DMS53 (cell line): ENCODE measurements around the gene GJD4.
A peak's percentile ranks its signal among the peaks of the same experiment; 100 is the strongest.

Experiments used
- DNase-seq: peaks from one replicate; lab custom pipeline; 2025; lab: John Stamatoyannopoulos, UW

Gene GJD4

DNA sequence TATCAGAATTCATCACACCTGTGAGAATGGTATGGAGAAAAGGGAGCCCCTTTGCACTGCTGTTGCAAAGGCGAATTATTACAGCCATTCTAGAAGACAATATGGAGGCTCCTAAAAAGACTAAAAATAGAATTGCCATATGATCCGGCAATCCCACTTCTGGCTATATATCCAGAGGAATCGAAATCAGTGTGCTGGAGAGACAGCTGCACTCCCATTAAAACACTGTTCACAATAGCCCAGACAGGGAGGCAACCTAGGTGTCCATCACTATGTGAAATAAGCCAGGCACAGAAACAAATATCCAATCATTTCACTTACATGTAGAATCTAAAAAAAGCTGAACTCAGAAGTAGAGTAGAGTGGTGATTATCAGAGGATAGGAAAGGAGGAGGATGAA, 26.0 kb upstream of the GJD4 start:
- no peak for DNase-seq

DNA sequence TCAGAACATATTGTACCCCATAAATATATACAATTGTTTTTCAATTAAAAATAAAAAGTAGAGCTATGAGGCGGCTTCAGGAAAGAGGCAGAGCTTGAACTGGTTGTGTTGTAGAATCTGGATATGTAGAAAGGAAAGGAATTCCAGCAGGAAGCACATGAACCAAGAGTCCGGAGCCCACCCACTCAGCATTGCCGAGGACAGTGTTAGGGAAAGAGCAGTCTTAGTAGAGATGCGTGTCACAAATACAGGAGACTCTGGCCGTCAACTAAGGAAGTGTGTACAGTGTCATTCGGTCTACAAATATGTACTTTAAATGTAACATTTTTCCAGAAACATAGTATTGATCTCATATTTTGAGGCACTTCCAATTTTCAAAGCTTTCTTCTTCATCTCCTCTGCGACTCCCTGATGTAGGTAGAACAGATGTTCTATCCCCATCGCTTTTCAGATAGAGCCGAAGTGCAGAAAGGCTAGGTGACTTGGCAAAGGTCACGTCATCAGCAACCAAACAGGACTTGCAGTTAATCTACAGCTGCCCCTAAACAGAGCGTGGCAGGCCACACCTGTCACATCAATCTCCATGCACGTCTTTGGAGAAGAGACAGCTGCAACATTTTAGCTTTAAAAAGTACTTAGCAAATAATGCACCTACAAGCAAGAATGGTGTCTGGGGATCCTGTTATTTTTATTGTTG, 25.3 kb upstream of the GJD4 start:
- DNase-seq, result peak; percentile 42

DNA sequence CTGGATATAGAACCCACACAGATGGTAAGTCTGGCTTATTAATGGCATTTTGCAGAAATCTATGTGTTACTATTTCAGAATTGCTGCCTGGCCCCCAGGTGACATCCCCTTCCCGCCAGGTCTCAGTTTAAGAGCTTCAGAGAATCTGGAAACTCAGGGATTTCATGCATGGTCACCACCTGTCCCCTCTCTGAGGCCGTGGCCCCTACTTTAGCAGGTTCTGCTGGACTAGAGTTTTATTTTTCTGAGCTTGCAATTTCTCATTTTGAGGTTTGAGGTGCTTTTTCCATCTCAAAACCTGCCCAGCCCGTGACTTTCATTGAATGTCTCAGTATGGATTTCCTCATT, 24.7 kb upstream of the GJD4 start:
- DNase-seq, result no peak

DNA sequence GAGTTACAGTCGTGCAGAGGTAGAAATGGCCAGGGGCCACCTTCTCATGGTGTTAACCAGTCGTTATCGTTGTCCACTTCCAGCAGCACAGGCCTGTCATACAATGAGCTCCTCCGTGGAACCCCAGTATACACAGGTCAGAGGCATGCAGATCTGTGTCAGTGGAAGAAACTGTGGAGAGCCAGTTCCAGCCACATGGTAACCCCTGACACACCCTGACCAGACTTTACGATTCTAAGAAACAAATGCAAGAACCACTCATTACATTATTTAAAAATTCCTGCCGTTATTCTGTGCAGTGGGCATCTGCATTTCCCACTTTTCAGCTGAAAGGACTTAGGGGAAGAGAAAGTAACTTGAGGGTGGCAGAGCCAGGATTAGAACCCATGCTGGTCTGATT, 23.5 kb upstream of the GJD4 start:
- no peak for DNase-seq

DNA sequence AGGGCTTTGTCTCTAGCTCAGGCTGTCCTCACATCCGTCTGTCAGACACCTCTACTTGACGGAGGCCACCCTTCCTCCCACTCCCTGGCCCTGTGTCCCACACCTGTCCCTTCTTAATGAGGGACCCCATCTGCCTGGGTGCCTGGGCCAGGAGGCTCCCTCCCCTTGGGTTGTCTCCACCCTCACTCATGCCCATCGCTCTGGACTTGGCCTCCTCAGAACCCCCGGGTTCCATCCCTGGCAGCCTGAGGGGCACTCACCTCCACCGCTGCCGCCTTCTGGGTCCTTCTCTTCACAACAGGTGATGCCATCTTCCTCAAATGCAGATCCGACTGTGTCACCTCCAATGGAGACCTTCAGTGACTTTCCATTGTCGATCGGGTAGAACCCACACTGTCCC, 20.2 kb upstream of the GJD4 start:
- no peak for DNase-seq

DNA sequence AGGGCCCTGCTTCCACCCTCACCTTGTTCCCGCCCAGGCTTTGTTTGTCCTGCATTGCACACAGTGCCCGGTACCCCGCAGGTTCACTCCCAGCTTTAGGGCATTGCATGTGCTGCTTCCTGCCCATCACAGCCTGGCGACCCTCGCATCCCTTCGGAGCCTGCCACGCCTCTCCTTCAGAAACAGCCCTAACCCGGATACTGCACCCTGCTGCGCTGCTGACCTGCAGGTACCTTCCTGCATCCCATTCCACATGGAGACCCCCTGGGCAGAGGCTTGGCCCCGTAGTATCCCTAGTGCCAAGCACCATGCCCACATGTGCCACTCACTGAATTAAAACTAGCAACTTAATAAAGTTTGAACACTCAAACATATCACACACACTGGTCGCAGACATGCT, 19.8 kb upstream of the GJD4 start:
- DNase-seq, result no peak

DNA sequence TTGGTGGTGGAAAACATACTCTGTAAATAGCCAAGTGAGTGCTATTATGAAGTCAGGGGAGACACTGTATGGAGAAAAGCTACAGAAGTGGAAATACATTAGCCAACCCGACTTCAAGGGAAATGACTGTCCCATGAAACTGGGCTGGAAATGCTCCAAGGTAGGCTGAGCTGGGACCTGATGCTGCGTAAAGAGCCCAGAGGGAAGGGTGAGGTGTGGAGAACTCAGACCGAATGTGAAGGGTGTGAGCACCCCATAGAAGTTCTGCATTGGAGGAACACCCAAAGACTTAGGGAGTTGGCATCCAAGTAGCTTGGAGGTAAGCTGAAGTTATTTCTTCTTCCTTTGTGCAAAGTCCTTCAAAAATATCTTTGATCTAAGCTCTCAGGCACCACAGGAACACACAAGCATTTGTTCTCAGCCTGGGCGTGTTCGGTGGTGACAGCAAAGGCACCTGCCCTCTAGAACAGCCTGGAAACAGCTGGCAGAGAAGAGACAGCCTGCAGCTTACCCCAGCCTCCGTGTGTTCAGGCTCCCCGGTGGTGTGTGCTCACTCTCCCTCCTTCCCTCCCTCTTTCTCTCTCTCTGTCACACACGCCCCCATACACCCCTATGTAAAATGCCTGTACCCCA, 19.1 kb upstream of the GJD4 start:
- peak; percentile 14 for DNase-seq

DNA sequence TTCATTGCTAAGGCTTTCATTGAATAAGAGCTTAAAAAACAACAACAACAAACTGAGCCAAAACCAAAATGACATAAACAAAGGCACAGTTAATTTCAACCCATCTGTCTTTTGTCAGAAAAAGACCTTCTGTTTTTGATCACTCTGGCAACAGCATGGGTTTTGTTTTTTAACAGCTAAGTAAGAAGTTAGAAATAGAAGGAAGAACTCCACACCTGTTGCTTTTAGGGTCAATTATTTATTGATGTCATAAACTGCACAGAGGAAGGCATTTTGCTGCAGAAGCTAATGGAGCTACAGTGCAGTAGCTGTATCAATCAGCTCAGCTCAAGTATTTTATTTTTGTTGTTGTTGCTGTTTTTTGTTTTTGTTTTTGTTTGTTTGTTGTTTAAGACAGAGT, 16.3 kb upstream of the GJD4 start:
- no peak for DNase-seq

DNA sequence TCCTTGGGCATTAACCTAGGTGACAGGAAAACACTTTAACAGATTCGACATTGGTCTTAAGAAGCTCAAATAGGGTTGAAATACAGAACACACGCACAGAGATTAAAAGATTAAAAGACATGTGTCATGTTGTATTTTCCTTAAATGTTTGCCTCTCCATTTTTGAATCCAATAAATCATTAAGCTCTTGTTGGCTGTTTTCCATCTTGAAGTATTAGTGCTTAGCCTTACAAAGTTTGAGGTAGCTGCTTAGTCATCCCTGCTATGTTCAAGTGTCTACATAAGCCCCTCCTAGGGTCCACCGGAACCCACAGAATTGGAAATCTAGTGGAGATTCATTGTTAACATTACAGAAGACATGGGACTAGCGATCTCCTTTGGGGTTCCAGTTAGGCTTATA, 12.7 kb upstream of the GJD4 start:
- DNase-seq, result no peak

DNA sequence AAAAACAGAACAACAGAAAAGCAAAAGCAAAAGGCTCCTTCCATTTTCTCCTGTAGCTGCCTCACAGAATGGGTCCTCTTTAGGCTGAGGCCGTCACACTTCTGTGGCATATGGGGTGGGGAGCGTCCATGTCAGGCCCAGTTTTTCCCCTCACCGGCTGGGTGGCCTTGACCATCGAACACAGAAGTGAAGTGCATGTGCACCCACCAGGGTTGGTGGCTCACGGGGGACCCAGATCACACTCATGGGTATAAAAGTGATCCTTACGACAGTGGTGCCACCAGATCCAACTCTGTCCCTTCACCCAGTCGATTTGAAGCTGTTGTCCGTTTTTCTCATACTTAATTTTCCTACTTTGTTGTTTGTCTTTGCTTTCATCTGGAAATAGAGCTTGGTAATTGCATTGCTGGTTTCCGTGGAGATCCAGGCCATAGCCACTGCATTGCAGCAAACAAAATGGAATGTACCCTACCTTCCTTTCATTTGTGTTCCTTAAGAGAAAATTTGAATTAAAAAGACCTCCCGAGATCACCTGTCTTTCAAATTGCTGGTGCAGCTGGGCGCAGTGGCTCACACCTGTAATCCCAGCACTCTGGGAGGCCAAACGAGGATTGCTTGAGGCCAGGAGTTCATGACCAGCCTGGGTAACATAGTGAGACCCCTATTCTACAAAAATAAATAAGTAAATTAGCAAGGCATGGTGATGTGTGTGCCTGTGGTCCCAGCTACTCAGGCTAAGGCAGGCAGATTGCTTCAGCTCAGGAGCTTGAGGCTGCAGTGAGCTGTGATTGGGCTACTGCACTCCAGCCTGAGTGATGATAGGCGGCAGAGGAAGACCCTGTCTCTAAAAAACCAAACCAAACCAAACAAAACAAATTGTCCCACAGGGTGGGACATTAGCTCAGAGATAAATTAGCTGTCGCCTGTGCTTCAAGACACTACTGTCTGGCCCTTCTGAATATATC, 10.7 kb upstream of the GJD4 start:
- no peak for DNase-seq

DNA sequence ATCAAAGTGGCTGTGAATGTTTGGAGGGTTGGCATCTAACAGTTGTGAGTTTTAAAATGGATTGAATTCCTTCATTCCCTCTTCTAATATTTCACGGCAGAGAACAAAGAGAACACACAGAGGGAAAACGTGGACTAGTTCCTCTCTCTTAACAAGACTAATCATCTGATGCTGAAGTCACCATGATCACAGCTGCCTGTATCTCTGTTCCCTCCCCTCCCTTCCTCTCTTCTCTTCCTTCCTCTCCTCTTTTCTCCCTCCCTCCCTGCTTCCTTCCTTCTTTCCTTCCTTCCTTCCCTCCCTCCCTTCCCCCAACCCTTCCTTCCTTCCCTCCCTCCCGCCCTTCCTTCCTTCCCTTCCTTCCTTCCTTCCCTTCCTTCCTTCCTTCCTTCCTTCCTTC, 10.0 kb upstream of the GJD4 start:
- DNase-seq, result no peak

DNA sequence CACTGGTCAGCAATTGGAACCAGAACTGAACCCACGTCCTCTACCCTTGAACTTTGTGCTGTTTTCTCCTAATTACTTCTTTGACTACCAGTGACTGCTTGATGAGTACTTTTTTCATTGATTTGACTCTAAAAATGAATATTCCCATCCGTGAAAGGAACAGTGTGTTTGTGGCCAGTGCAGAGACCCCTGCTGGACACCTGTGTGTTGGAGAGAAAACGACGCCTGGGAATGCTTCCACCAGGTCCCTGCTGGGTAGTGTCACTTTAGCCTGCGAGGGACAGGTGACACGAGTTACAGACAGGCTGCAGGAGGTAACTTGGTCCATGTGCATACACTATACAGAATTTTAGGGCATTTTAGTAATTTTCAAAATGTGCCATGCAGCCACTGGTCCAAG, 6.8 kb upstream of the GJD4 start:
- DNase-seq, result peak; percentile 24

DNA sequence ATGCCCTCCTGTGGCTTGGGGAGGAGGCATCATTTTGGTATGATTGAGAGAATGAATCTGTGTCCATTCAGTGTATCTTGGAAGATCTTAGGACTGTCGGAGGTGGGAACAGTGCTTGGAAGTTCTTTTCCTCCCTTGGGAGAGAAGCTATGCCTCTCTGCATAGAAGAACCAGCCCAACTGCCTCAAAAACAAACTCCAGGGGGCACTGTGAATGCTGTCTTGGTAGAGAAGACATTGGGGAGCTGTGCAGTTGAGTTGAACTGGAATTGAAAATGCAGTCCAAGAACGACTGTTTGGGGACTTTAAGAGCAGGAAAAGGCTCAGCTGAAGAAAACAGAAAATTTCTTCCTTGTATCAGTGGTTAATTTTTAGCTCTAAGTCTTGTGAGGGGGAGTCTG, 4.9 kb upstream of the GJD4 start:
- DNase-seq, result no peak

DNA sequence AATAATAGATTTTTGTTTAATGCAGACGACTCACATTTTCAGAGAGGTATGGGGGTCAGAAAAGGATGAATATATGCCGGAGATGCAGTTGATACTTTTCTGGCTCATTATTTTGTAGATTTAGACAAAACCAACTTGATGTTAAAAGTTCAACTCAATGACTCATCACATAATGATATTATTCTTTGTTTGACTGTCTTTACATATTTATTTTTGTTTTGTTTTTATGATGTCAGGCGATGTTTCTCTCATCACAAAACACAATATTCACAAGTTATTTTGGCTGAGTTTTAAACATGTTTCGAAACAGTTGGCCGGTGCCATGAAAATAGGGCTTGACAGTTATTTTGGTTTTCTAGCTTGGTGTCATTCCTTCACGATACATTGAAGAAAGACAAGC, 1.3 kb downstream of the GJD4 start:
- no peak for DNase-seq

DNA sequence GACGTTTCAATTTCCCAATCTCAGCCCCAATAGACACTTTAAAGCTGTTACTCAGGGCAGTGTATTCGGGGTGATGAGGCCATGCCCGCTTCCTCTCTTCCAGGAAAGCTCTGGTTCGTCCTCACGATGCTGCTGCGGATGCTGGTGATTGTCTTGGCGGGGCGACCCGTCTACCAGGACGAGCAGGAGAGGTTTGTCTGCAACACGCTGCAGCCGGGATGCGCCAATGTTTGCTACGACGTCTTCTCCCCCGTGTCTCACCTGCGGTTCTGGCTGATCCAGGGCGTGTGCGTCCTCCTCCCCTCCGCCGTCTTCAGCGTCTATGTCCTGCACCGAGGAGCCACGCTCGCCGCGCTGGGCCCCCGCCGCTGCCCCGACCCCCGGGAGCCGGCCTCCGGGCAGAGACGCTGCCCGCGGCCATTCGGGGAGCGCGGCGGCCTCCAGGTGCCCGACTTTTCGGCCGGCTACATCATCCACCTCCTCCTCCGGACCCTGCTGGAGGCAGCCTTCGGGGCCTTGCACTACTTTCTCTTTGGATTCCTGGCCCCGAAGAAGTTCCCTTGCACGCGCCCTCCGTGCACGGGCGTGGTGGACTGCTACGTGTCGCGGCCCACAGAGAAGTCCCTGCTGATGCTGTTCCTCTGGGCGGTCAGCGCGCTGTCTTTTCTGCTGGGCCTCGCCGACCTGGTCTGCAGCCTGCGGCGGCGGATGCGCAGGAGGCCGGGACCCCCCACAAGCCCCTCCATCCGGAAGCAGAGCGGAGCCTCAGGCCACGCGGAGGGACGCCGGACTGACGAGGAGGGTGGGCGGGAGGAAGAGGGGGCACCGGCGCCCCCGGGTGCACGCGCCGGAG, 2.6 kb downstream of the GJD4 start:
- no peak for DNase-seq

DNA sequence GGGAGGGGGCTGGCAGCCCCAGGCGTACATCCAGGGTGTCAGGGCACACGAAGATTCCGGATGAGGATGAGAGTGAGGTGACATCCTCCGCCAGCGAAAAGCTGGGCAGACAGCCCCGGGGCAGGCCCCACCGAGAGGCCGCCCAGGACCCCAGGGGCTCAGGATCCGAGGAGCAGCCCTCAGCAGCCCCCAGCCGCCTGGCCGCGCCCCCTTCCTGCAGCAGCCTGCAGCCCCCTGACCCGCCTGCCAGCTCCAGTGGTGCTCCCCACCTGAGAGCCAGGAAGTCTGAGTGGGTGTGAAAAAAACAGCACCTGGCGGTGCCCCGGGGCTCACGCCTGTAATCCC, 3.2 kb downstream of the GJD4 start:
- DNase-seq, result no peak

DNA sequence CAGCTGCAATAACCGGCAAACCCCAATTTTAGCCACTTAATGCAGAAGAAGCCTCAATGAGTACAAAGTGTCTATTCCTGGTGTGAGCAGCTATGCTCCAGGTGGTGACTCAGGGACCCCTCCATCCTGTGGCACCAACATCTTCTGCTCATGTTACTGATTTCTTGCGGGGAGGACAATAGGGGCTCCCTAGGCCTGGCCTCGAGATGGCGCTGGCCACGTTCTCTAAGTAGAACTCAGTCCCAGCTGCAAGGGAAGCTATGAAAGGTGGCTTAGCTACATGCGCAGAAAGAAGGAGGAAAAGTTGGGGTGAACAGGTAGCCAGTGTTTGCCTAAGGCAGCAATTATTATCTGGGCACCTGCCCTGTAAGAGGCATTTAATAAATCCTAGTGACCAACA, 6.6 kb downstream of the GJD4 start:
- no peak for DNase-seq

DNA sequence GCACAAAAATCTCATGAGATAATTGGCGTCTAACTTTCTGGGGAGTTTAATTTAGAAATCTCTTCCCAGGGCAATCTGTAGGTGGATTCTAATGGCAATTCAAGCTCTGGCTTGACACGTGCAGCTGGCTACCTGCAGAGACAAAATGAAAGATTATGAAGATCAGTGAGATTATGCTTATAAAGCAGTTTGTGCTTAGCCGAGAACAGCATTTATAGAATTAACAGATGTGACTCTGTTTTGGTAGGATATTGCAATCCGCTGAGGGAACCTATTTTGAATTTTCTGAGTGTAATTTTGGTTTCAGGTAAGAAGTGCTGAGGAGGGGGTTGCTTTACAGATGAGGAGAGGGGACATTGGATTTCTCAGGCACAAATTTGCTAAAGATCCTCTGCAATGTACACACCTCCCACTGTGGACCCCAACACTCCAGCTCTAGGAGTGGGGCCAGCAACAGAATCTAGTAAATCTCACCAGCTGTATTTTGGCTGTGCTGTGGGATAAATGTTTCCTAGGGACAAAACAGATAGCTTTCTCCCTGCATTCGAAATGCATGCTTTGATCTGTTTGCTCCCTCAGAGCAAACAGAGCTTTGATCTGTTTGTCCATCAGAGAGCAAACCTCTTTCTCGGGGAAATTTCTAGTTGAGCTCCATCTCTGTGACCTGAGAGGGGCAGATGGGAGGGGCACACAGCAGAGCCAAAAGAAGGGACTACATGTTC, 7.4 kb downstream of the GJD4 start:
- DNase-seq, result no peak

DNA sequence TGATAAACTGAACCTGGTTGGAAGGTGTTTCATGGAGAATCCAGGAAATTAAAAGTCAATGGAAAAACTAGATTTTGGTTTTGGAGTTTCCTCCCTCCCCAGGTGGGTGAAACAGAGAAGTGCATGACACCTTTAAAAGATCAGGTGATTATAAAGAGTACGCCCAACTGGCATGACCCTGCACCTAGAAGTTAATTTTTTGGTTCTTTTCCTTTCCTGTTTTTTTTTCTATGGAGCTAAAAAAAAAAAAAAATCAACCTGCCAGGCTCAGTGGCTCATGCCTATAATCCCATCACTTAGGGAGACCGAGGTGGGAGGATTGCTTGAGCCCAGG, 7.9 kb downstream of the GJD4 start:
- DNase-seq, result no peak

DNA sequence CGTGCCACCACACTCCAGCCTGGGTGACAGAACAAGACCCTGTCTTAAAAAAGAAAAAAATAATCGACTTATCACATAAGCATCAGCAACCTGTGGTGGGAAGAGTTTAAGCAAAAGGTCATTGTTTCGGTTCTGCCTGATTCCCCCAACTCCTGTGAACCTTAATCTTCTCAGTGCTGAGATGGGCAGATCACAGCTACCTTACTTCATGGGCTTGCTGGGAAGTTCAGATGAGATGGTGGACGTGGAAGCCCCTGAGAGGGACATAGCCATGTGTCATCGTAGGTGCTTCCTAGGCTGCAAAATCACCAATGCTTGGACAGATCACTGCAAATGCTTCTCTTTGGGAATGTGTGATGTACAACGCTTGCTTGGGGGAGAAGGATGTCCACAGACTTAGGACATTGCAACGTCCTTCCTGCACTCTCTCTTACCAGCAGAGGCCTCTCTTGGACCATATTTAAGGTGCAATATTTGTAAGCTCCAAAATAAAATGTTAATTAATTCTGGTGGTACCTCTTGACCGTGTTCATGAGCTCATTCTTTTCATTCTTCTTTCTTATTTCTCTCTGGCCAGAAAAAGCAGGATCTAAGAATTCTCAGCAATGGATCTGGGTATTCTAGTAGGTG, 8.6 kb downstream of the GJD4 start:
- peak; percentile 8 for DNase-seq

DNA sequence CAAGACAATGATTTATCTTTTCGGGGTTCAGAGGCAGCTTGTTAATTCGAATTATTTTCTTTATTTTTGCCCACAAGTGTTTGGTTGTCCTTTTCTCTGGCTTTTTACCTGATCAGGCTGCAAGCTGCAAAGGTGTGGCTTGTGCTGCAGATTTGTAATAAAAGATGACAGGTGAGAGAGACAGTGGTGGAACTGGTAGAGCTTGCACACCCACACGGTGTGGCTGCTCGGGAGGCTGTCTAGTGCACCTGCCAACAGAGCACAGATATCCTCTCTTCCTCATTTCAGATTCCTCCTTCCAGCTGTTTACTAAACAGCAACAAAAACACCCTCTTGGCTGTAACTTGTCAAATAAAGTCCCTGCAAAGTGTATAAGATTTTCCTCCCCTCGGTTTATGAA, 9.2 kb downstream of the GJD4 start:
- DNase-seq, result no peak
